ENCODE measurements around the gene IQCN.

IQCN gene

GRCh38 chr19:18281082-18282020 lies 7.1 kb upstream of the IQCN start, which contains the start of gene JUND (continued):
- TF ChIP-seq ZNF837 (tag by site-specific recombination; IDR thresholded peaks at IDR 0.05) (no peak), TCF7L2 (IDR thresholded peaks at IDR 0.05; ENCODE audit: borderline replicate concordance, low read depth, low read length) (no peak), ZNF121 (tag by site-specific recombination; IDR thresholded peaks at IDR 0.05) (no peak), ZNF426 (tag by site-specific recombination; IDR thresholded peaks at IDR 0.05) (no peak), ZNF513 (tag by site-specific recombination; IDR thresholded peaks at IDR 0.05) (peak; percentile 55), ZNF155 (tag by site-specific recombination; IDR thresholded peaks at IDR 0.05) (no peak), KLF1 (tag by site-specific recombination; IDR thresholded peaks at IDR 0.05) (no peak), ZNF670 (tag by site-specific recombination; IDR thresholded peaks at IDR 0.05; ENCODE audit: low read depth) (no peak), ZSCAN5A (tag by site-specific recombination; IDR thresholded peaks at IDR 0.05) (peak; percentile 62; the same call in 1 of the 2 replicates), ZNF223 (tag by site-specific recombination; IDR thresholded peaks at IDR 0.05) (no peak), ZNF391 (tag by site-specific recombination; IDR thresholded peaks at IDR 0.05; ENCODE audit: borderline replicate concordance, low read depth) (no peak), ZNF26 (tag by site-specific recombination; IDR thresholded peaks at IDR 0.05) (no peak), ZNF645 (tag by site-specific recombination; IDR thresholded peaks at IDR 0.05) (no peak), ZNF596 (tag by site-specific recombination; IDR thresholded peaks at IDR 0.05) (peak; percentile 65), TRIM28 (IDR thresholded peaks at IDR 0.05; ENCODE audit: borderline replicate concordance, low read length) (no peak), GLIS2 (tag by site-specific recombination; IDR thresholded peaks at IDR 0.05) (peak; percentile 79), SETDB1 (IDR thresholded peaks at IDR 0.05; ENCODE audit: insufficient read length, low read length) (no peak), ZFP69B (tag by site-specific recombination; IDR thresholded peaks at IDR 0.05) (no peak), ZNF335 (tag by site-specific recombination; conservative IDR thresholded peaks at IDR 0.05) (no peak), ZNF488 (tag by site-specific recombination; IDR thresholded peaks at IDR 0.05) (no peak), ELK4 (IDR thresholded peaks at IDR 0.05; ENCODE audit: borderline replicate concordance, low read depth, low read length) (no peak), ZNF548 (tag by site-specific recombination; IDR thresholded peaks at IDR 0.05) (no peak), ZBTB20 (tag by site-specific recombination; IDR thresholded peaks at IDR 0.05) (no peak), KLF9 (tag by site-specific recombination; IDR thresholded peaks at IDR 0.05; ENCODE audit: low read depth) (no peak), ZNF777 (tag by site-specific recombination; IDR thresholded peaks at IDR 0.05; ENCODE audit: borderline replicate concordance) (peak; percentile 46; the same call in 1 of the 2 replicates), ZNF792 (tag by site-specific recombination; IDR thresholded peaks at IDR 0.05) (no peak), HIC1 (tag by site-specific recombination; IDR thresholded peaks at IDR 0.05) (no peak), ZNF16 (tag by site-specific recombination; IDR thresholded peaks at IDR 0.05; ENCODE audit: low read depth) (no peak), ZBTB21 (tag by site-specific recombination; IDR thresholded peaks at IDR 0.05) (no peak), PRDM1 (tag by site-specific recombination; IDR thresholded peaks at IDR 0.05) (no peak)
